NCI-H524 treated with DMSO at 0.1 percent for 48 hours (cell line): ENCODE results near the gene MACO1.
"Not testable (repeated sequence)": the region's sequence is repeated elsewhere in the genome, so short reads cannot be mapped to it uniquely, and the experiment has no call there.

ENCODE experiments used
- DNase-seq: peaks from one replicate; lab custom pipeline; 2025; lab: John Stamatoyannopoulos, UW

The MACO1 gene

GRCh38 chr1:25425098-25426085 lies 5.3 kb upstream of the MACO1 start:
- no peak for DNase-seq

- no peak for DNase-seq
Measured at GRCh38 chr1:25427696-25428095, 3.0 kb upstream of the MACO1 start.

- no peak for DNase-seq
Measured at GRCh38 chr1:25428475-25429166, 2.1 kb upstream of the MACO1 start.

- no peak for DNase-seq
Measured at GRCh38 chr1:25430967-25431881, 527 bp downstream of the MACO1 start.

GRCh38 chr1:25431955-25432719 lies 1.4 kb downstream of the MACO1 start:
- no peak for DNase-seq

GRCh38 chr1:25432749-25433388 lies 2.2 kb downstream of the MACO1 start:
- DNase-seq: no peak

GRCh38 chr1:25433389-25434186 lies 2.9 kb downstream of the MACO1 start:
- no peak for DNase-seq

- DNase-seq: no peak
Measured at GRCh38 chr1:25435397-25436108, 4.9 kb downstream of the MACO1 start.

GRCh38 chr1:25437672-25438071 lies 7.0 kb downstream of the MACO1 start:
- no peak for DNase-seq

- no peak for DNase-seq
Measured at GRCh38 chr1:25439287-25439686, 8.6 kb downstream of the MACO1 start.

- DNase-seq: no peak
Measured at GRCh38 chr1:25442178-25442577, 11.5 kb downstream of the MACO1 start.

GRCh38 chr1:25443030-25443699 lies 12.5 kb downstream of the MACO1 start:
- DNase-seq: no peak

GRCh38 chr1:25444604-25445003 lies 13.9 kb downstream of the MACO1 start:
- not testable (repeated sequence) for DNase-seq

GRCh38 chr1:25445993-25446538 lies 15.4 kb downstream of the MACO1 start:
- no peak for DNase-seq

GRCh38 chr1:25447547-25447946 lies 16.9 kb downstream of the MACO1 start:
- no peak for DNase-seq

GRCh38 chr1:25450891-25451290 lies 20.2 kb downstream of the MACO1 start:
- no peak for DNase-seq

- no peak for DNase-seq
Measured at GRCh38 chr1:25451908-25452307, 21.2 kb downstream of the MACO1 start.

- no peak for DNase-seq
Measured at GRCh38 chr1:25456502-25456901, 25.8 kb downstream of the MACO1 start.
